ENCODE results near the gene PDLIM4.

- TF ChIP-seq POLR2A (IDR thresholded peaks at IDR 0.05; ENCODE audit: extremely low read depth, insufficient read length) (no peak), CTCF (IDR thresholded peaks at IDR 0.05; ENCODE audit: low read depth, low read length) (no peak), MAX (IDR thresholded peaks at IDR 0.05; ENCODE audit: low read depth, low read length) (no peak), MYC (IDR thresholded peaks at IDR 0.05; ENCODE audit: low read depth, low read length) (no peak)
These were observed 49.7 kb upstream of the PDLIM4 start for GRCh38 chr5:132207778-132208177.
